H1 (cell line): ENCODE results near the gene SAFB2. TPM values are rescaled to one million over a fixed set of nuclear protein-coding genes. Genes with fewer than 3 reads are reported as not detected.

Experiments
- ASH2L ChIP-seq: fragments of 200-600, 300-600 bp; sonication (generic); IDR thresholded peaks from one replicate; pipeline ENCODE4 v1.7.1; 2017; ENCODE audit warnings: low read length
- BACH1 ChIP-seq: IDR thresholded peaks from 2 replicates; pipeline ENCODE4 v1.6.1; 2012; ENCODE audit warnings: low read length, improper control_type of control experiment
- BRCA1 ChIP-seq: IDR thresholded peaks from 2 replicates; pipeline ENCODE4 v1.6.1; 2012; ENCODE audit warnings: low read depth, low read length, improper control_type of control experiment
- CHD7 ChIP-seq: fragments of 300-600 bp; sonication (generic); IDR thresholded peaks from 2 replicates; pipeline ENCODE4 v1.7.1; 2012; ENCODE audit warnings: low read length, moderate library complexity, mild to moderate bottlenecking, inconsistent platforms; ENCODE audit not compliant: insufficient replicate concordance
- EP300 ChIP-seq, 2 experiments: IDR thresholded peaks; 1 replicate in 1 of 2; 2 replicates in 1 of 2; pipeline ENCODE4 v1.6.1; 2011 to 2012; ENCODE audit warnings: low read depth in 2 of 2, low read length in 2 of 2, mild to moderate bottlenecking in 2 of 2, borderline replicate concordance in 1 of 2, inconsistent platforms in 1 of 2, moderate library complexity in 1 of 2
- JUND ChIP-seq: IDR thresholded peaks from 2 replicates; pipeline ENCODE4 v1.6.1; 2011; ENCODE audit warnings: mild to moderate bottlenecking, improper control_type of control experiment, low read length
- NANOG ChIP-seq: IDR thresholded peaks from 2 replicates; pipeline ENCODE4 v1.6.1; 2011; ENCODE audit warnings: low read length, low read depth, mild to moderate bottlenecking, inconsistent platforms; ENCODE audit not compliant: insufficient read depth, poor library complexity, severe bottlenecking
- SIN3A ChIP-seq, 2 experiments: IDR thresholded peaks in 1 of 2; conservative IDR thresholded peaks in 1 of 2; 2 replicates each; pipeline ENCODE4 v1.6.1; 2011 to 2012; ENCODE audit warnings: low read length in 2 of 2, improper control_type of control experiment in 1 of 2, low read depth in 1 of 2, mild to moderate bottlenecking in 1 of 2
- SP2 ChIP-seq: IDR thresholded peaks from 2 replicates; pipeline ENCODE4 v1.6.1; 2012; ENCODE audit warnings: mild to moderate bottlenecking, low read length, inconsistent platforms
- SP4 ChIP-seq: IDR thresholded peaks from 2 replicates; pipeline ENCODE4 v1.6.1; 2012; ENCODE audit warnings: low read length, inconsistent platforms
- USF2 ChIP-seq: IDR thresholded peaks from 2 replicates; pipeline ENCODE4 v1.6.1; 2011; ENCODE audit warnings: low read length, improper control_type of control experiment
- polyA plus RNA-seq, 7 experiments: library from polyadenylated mRNA; depleted of rRNA in 3 of 7; stranded (reverse) in 5 of 7; unstranded in 2 of 7; fragments of >200 nt in 5 of 7; fragments of 200-250 nt in 2 of 7; gene quantifications; 1 replicate in 5 of 7; 2 replicates in 1 of 7; 4 replicates in 1 of 7; pipeline versions ENCODE4 v1.2.1 to v1.2.3, GENCODE V29; 2011 to 2013; ENCODE audit warnings: missing spikeins in 2 of 7, mixed read lengths in 2 of 7
- total RNA-seq: library from RNA; stranded (reverse); fragmentation: NEBNext Ultra II Directional; extraction: Animal tissue kit (Norgen Biotek cat#: 25700); gene quantifications from 2 replicates; pipeline ENCODE4 v1.2.1, GENCODE V29; 2021

The SAFB2 gene
- total and polyA plus RNA-seq, 2 of the 8 experiments (the other 6 are each of a cell fraction or from before 2014, with no cell fraction given) = 14.8 to 63.8 TPM

- TF ChIP-seq CHD7 (no peak), BACH1 (no peak), BRCA1 (no peak), ASH2L (no peak), SP4 (no peak), JUND (no peak), NANOG (no peak), USF2 (no peak), EP300 (IDR thresholded peaks at IDR 0.05; ENCODE audit: borderline replicate concordance in 1 of 2, low read depth in 2 of 2, low read length in 2 of 2) (no peak), SP2 (no peak), SIN3A (conservative IDR thresholded peaks at IDR 0.05 in 1 of 2, IDR thresholded peaks at IDR 0.05 in 1 of 2; ENCODE audit: low read depth in 1 of 2, low read length in 2 of 2) (no peak)
Measured at GRCh38 chr19:5580161-5580571, 42.4 kb downstream of the SAFB2 start (continued).
